Measurements from ENCODE around the gene ZNRD2. TPM values are rescaled to one million over a fixed set of nuclear protein-coding genes. Genes with fewer than 3 reads are reported as not detected.

The ZNRD2 gene
- total RNA-seq, 1 donor from 2014 or later, result 157 TPM

GRCh38 chr11:65580756-65581155 is 10.5 kb downstream of the ZNRD2 start:
- Histone ChIP-seq H3K9me3 (no peaks in the 10 kb centered on the region), H3K36me3 (peaks cover 68 to 69% of the 10 kb centered on the region in 2 donors), H3K27ac (peak overlapping the region; percentile 38 to 69), H3K27me3 (no peaks in the 10 kb centered on the region), H3K4me1 (peaks cover 7 to 15% of the 10 kb centered on the region in 2 donors), H3K4me3 (no peak overlapping the region)
- intact Hi-C loops (cut with DNase I), result no loop called here
- DNase-seq (ENCODE audit: low spot score in 2 of 2), result no peak
- TF ChIP-seq CTCF (IDR thresholded peaks at IDR 0.05), result no peak

- Histone ChIP-seq H3K36me3 (peaks cover 74 to 81% of the 10 kb centered on the region in 2 donors), H3K4me3 (no peak overlapping the region), H3K27ac (peak overlapping the region; percentile 42 to 69), H3K9me3 (no peaks in the 10 kb centered on the region), H3K27me3 (no peaks in the 10 kb centered on the region), H3K4me1 (peaks cover 14 to 27% of the 10 kb centered on the region in 2 donors)
- intact Hi-C loops (cut with DNase I), result no loop called here
- TF ChIP-seq CTCF (IDR thresholded peaks at IDR 0.05), result no peak
- DNase-seq (ENCODE audit: low spot score in 2 of 2), result no peak
Measured at GRCh38 chr11:65581928-65582327, 11.7 kb downstream of the ZNRD2 start.

GRCh38 chr11:65583589-65583988 is 13.3 kb downstream of the ZNRD2 start:
- no peak for DNase-seq (ENCODE audit: low spot score in 2 of 2)
- Histone ChIP-seq H3K27ac (peak overlapping the region in 1 of 2 donors; percentile 3), H3K27me3 (no peaks in the 10 kb centered on the region), H3K36me3 (peaks cover 75 to 82% of the 10 kb centered on the region in 2 donors), H3K4me3 (no peak overlapping the region), H3K9me3 (no peaks in the 10 kb centered on the region), H3K4me1 (peaks cover 20 to 32% of the 10 kb centered on the region in 2 donors)
- intact Hi-C loops (cut with DNase I), result no loop called here
- TF ChIP-seq CTCF (IDR thresholded peaks at IDR 0.05), result no peak

GRCh38 chr11:65584106-65584505 is 13.8 kb downstream of the ZNRD2 start:
- Histone ChIP-seq H3K9me3 (no peaks in the 10 kb centered on the region), H3K27ac (peak overlapping the region; percentile 3 to 42), H3K4me1 (peaks cover 22 to 30% of the 10 kb centered on the region in 2 donors), H3K27me3 (no peaks in the 10 kb centered on the region), H3K36me3 (peaks cover 70 to 81% of the 10 kb centered on the region in 2 donors), H3K4me3 (no peak overlapping the region)
- intact Hi-C loops (cut with DNase I), result no loop called here
- DNase-seq (ENCODE audit: low spot score in 2 of 2), result no peak
- TF ChIP-seq CTCF (IDR thresholded peaks at IDR 0.05), result no peak

GRCh38 chr11:65584723-65585171 is 14.5 kb downstream of the ZNRD2 start:
- Histone ChIP-seq H3K9me3 (no peaks in the 10 kb centered on the region), H3K36me3 (peaks cover 69 to 80% of the 10 kb centered on the region in 2 donors), H3K27ac (no peak overlapping the region), H3K4me3 (no peak overlapping the region), H3K27me3 (no peaks in the 10 kb centered on the region), H3K4me1 (peaks cover 22 to 30% of the 10 kb centered on the region in 2 donors)
- no peak for TF ChIP-seq CTCF (IDR thresholded peaks at IDR 0.05)
- DNase-seq (ENCODE audit: low spot score in 2 of 2), result no peak
- intact Hi-C loops (cut with DNase I), result no loop called here

Measured in ascending aorta (tissue), 2 donors.